Uterus (tissue), 2 donors: ENCODE results near the gene CYP2C19.

Experiments
- CTCF ChIP-seq, 4 experiments: fragments of 200-600 bp in 2 of 4; fragments of 450-650 bp in 2 of 4; sonication (generic) in 2 of 4; IDR thresholded peaks; one replicate each; pipeline ENCODE4 v1.5.1; 2016 to 2019; ENCODE audit warnings: antibody characterized with exemption in 4 of 4, mild to moderate bottlenecking in 2 of 4, moderate library complexity in 1 of 4
- POLR2A ChIP-seq, 2 donors: fragments of 450-650 bp; IDR thresholded peaks; one replicate each; pipeline ENCODE4 v1.6.1; 2016; ENCODE audit warnings: antibody characterized with exemption in 2 of 2, mild to moderate bottlenecking in 1 of 2, moderate library complexity in 1 of 2

GRCh38 chr10:94735197-94735596, 27.3 kb upstream of the CYP2C19 start:
- TF ChIP-seq CTCF (IDR thresholded peaks at IDR 0.05) (no peak), POLR2A (IDR thresholded peaks at IDR 0.05) (no peak)
